HG02852 (cell line): Measurements from ENCODE around the gene CDKN2AIP.
"Not testable (repeated sequence)": the region's sequence is repeated elsewhere in the genome, so short reads cannot be mapped to it uniquely, and the experiment has no call there.

Experiments used
- ATAC-seq: cut with Tn5 transposase; IDR thresholded peaks from one replicate; pipeline ENCODE4 v1.9.1; 2021; ENCODE audit warnings: mild to moderate bottlenecking, moderate library complexity; ENCODE audit not compliant: unreplicated experiment

The CDKN2AIP gene

GRCh38 chr4:183413234-183414200 lies 30.9 kb upstream of the CDKN2AIP start:
- ATAC-seq = no peak

DNA sequence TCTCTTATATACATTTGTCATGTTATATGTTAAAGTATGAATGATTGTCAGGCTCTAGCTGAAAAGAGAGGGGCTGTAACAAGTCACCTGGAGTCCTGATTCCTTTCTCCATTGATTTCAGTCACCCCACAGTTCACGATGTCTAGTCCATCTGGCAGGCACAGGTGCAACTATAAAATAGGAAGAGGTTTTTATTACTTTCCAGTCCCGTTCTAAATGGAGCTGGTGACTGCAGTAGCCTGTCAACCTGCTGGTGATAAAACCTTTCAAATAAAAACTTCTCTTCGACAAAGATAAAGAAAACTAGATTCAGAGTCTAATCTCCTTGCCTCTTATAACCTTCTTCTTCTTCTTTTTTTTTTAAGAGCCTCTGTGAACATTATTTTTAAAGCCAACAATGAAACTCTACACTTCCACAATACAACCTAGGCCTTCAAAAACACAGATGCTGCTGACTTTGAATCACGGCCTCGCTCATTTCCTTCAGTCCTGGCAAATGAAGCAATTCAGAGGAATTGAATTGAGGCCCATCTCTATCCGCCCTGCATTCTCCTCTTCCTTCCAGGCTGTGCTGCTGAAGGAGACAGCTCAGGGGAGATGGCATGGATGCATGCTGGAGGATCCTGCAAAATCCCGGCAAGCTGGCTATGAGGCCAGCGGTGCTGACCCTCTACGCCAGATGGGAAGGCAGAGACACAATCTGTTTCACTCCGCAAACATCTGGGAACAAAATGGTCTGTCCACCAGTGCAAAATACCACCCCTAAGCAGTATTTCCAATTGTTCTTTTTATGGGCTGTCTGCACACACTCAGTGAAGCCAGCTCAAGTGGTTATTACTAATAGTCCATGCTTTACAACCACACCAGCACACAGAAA lies 27.3 kb upstream of the CDKN2AIP start:
- ATAC-seq = no peak

DNA sequence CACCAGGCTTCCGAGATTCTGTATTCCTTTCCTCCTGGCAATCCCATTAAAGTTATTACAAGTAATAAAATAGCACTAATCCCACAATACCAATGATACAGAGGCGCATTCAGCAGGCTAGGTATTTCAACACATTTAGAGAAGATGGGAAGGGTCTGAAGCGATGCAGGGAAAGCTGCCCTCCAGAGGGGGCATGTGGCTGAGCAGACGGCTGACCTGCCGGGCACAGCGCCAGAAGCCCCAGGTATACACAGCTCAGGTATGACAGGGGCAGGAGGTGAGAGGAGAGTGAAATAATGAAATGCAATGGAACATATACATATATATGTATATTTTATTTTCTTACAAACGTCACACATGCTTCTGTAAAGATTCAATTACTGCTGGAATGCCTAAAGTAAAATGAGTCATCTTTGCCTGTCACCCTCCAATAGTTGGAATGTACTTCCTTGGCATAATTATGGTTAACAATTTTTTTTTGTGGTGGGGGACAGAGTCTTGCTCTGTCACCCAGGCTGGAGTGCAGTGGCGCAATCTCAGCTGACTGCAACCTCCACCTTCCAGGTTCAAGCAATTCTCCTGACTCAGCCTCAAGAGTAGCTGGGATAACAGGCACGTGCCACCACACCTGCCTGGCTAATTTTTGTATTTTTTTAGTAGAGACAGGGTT lies 21.3 kb upstream of the CDKN2AIP start:
- no peak for ATAC-seq

DNA sequence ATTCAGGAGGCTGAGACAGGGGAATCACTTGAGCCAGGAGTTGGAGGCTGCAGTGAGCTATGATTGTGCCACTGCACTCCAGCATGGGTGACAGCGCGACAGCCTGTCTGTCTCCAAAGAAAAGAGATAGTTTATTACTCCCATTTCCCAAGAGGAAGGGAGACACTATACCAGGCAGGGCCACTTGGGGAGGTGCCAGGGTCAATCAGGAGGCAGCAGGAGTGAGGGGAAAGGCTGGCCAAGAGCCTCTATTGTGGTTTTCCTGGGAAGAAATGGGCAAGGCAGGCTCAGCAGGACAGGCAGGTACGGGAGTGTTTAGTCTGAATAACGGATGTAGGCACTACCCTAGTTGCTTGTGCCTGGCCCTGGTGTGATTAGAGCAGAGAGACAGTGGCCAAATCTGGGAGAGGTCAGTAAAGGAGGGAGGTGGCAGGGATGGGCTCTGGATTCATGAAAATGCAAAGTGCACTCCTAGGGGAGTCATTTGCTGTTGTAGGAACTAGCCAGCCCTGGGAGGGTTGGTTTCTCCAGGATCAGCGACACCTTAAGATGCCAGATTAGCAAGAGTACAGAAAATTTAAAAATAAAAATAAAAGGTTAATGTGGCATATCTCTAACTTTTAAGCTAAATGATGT lies 20.2 kb upstream of the CDKN2AIP start:
- no peak for ATAC-seq

DNA sequence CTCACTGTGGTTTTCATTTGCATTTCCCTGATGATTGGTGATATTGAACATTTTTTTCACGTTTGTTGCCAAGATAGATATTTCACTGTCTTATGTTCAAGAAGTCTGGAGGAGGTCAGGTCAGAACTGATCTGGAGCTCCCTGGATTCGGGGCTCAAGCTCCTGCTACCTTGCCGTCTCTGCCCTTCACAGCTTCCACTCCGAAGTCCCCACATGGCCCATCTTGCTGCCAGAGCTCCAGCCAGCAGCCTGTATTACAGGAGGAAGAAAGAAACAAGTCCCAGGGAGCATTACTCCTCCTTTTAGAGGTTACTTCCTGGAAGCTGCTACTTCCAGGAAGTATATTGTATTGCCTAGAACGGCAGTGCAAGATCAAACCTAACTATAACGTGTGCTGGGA lies 17.9 kb upstream of the CDKN2AIP start:
- no peak for ATAC-seq

GRCh38 chr4:183429489-183429888 lies 14.9 kb upstream of the CDKN2AIP start:
- ATAC-seq = no peak

DNA sequence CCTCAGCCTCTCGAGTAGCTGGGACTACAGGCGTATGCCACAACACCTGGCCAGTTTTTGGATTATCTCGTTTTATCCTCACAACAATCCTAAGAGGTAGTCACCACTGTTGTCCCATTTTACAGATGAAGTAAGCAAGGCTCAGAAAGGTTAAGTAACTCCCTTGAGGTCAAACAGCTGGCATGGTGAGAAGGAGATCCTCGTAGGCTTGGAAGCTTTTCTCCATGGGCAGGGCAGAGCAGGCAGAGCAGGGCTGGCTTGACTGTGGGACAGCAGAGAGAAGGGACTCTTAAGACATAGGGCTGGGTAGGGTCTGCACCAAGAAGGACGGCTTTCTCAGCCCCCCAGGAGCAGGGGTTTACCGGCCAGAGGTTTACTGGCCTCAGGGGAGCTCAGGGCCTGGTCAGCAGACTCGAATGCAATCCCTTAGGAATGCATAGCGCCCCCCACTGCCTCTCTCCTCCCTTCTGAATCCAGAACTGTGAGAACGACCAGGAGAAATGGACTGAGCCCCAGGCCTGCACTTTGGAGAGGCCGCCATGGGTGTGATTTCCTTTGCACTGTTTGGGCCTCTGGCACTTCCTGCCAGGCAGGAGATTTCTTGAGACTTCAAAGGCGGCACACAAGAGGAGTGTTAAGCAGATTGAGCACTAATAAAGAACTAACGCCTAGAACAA lies 14.0 kb upstream of the CDKN2AIP start:
- ATAC-seq = no peak

GRCh38 chr4:183430994-183431347 lies 13.5 kb upstream of the CDKN2AIP start:
- no peak for ATAC-seq

GRCh38 chr4:183431614-183432013 lies 12.8 kb upstream of the CDKN2AIP start:
- no peak for ATAC-seq

DNA sequence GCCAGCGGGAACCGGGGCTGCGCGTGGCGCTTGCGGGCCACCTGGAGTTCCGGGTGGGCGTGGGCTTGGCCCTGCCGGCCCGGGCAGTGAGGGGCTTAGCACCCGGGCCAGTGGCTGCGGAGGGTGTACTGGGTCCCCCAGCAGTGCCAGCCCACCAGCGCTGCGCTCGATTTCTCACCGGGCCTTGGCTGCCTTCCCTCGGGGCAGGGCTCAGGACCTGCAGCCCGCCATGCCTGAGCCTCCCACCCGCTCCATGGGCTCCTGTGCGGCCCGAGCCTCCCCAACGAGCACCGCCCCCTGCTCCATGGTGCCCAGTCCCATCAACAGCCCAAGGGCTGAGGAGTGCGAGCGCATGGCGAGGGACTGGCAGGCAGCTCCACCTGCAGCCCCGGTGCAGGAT lies 11.3 kb upstream of the CDKN2AIP start:
- not testable (repeated sequence) for ATAC-seq

GRCh38 chr4:183434264-183434663 lies 10.2 kb upstream of the CDKN2AIP start:
- ATAC-seq = no peak

GRCh38 chr4:183434666-183435190 lies 9.7 kb upstream of the CDKN2AIP start:
- ATAC-seq = no peak

DNA sequence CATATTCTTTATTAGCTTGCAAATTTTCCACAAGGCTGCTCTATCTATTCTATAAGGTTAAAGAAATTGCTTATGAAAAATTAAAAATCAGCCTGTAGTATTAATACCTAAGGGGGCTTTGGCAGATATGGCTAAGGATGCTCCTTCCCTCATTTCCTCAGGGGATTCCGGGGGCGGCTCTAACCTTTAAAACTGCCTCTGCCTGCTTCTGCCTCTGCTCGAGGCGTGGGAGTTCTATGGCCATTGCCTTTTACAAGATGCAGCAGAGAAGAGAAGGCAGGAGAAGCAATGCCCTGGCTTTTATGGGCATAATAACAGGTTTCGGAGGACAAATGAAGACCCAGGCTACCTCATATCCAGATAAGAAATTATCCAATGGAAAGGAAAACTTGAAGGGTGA lies 8.6 kb upstream of the CDKN2AIP start:
- no peak for ATAC-seq

GRCh38 chr4:183436417-183436816 lies 8.0 kb upstream of the CDKN2AIP start:
- ATAC-seq = no peak

GRCh38 chr4:183437452-183437851 lies 7.0 kb upstream of the CDKN2AIP start:
- no peak for ATAC-seq

GRCh38 chr4:183438458-183439113 lies 5.8 kb upstream of the CDKN2AIP start:
- no peak for ATAC-seq

DNA sequence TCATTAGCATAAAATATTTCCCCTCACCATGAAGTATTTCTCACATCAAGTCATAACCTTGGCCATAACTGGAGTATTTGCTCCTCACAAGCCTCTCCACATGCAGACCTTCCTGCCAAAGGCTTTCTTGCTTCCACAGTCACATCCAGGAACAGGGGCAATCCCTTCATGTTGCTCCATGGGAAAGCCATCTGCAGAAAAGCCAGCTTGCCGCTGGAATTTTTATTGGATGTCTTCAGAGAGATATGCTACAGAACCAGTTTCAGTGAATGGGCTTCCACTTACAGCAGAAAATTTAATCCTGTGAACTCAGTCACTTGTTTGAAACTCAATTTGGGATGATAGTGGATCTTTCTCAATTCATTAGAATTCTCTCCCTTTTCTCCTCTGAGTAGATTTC lies 3.2 kb upstream of the CDKN2AIP start:
- no peak for ATAC-seq

DNA sequence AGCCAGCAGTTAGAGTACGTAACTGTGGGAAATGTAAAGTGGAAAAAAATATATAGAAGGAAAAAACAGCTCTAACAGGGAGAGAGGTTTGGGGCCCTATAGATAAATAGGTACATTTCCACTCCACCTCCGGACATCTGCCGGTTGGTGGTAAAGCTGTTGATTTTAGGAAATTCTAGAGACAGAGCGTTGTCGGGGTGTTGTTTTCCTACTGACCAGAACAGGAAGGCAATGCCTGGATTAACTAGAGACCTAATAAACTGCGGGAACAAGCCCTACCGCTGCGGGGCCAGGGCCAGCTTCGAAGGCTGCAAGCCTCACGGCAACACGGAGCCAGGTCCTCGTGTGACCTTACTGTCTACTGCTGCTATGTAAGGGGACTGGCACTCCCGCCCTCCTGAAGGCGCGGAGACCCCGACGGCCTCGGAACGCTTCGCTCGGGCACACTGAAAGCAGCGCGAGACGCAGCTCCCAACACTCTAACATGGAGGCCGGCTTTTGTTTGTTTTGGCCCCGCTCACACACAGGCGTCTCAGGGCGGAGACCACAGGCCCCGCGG lies 702 bp upstream of the CDKN2AIP start:
- ATAC-seq = no peak

- peak; percentile 25 for ATAC-seq
These were observed 627 bp downstream of the CDKN2AIP start for GRCh38 chr4:183445097-183445428.
